Neutrophil (primary cell): Measurements from ENCODE around the gene ZSCAN22.
"Not testable (repeated sequence)": the region's sequence is repeated elsewhere in the genome, so short reads cannot be mapped to it uniquely, and the experiment has no call there.

Source experiments
- H3K27ac ChIP-seq: fragments of 200-600 bp; sonication (generic); 2 replicates; pipeline ENCODE4 v1.5.1; 2016; ENCODE audit warnings: mild to moderate bottlenecking, moderate library complexity
- H3K27me3 ChIP-seq: fragments of 200-600 bp; sonication (generic); 2 replicates; pipeline ENCODE4 v1.6.0; 2016; ENCODE audit warnings: mild to moderate bottlenecking
- H3K36me3 ChIP-seq: fragments of 200-600 bp; sonication (generic); 2 replicates; pipeline ENCODE4 v1.5.1; 2017
- H3K4me1 ChIP-seq, 2 experiments: fragments of 200-600 bp in 1 of 2; sonication (generic) in 1 of 2; 1 replicate in 1 of 2; 2 replicates in 1 of 2; pipeline versions ENCODE4 v1.5.1 to v1.6.1; 2013 to 2016; ENCODE audit warnings: low read depth in 1 of 2, low read length in 1 of 2, mild to moderate bottlenecking in 1 of 2, moderate library complexity in 1 of 2; ENCODE audit not compliant: control insufficient read depth in 1 of 2, insufficient read depth in 1 of 2
- H3K4me3 ChIP-seq, 2 experiments: fragments of 200-600 bp in 1 of 2; sonication (generic) in 1 of 2; 1 replicate in 1 of 2; 2 replicates in 1 of 2; pipeline ENCODE4 v1.5.1; 2013 to 2016; ENCODE audit warnings: low read depth in 1 of 2, low read length in 1 of 2, mild to moderate bottlenecking in 1 of 2, moderate library complexity in 1 of 2
- H3K9me3 ChIP-seq: fragments of 200-600 bp; sonication (generic); 2 replicates; pipeline ENCODE4 v1.5.1; 2016
- CTCF ChIP-seq: fragments of 200-600 bp; sonication (generic); IDR thresholded peaks from 2 replicates; pipeline ENCODE4 v1.5.1; 2016; ENCODE audit warnings: antibody characterized with exemption

ZSCAN22 gene

GRCh38 chr19:58338825-58339558 lies 12.2 kb downstream of the ZSCAN22 start:
- peaks cover 6% of the 10 kb centered on the region for H3K36me3 ChIP-seq

GRCh38 chr19:58345558-58345957 lies 18.8 kb downstream of the ZSCAN22 start:
- H3K36me3 ChIP-seq: no peaks in the 10 kb centered on the region
- H3K27me3 ChIP-seq: peaks cover 54% of the 10 kb centered on the region
- TF ChIP-seq CTCF: no peak
- H3K27ac ChIP-seq: no peak overlapping the region
- no peak overlapping the region for H3K4me3 ChIP-seq
- H3K9me3 ChIP-seq: no peaks in the 10 kb centered on the region
- peaks cover 10 to 16% of the 10 kb centered on the region in 2 experiments for H3K4me1 ChIP-seq

More at GRCh38 chr19:58338825-58339558, 12.2 kb downstream of the ZSCAN22 start:
- no peak overlapping the region for H3K27ac ChIP-seq
- H3K4me1 ChIP-seq: no peaks in the 10 kb centered on the region
- no peak for TF ChIP-seq CTCF
- no peaks in the 10 kb centered on the region for H3K27me3 ChIP-seq
- no peak overlapping the region for H3K4me3 ChIP-seq
- H3K9me3 ChIP-seq: no peaks in the 10 kb centered on the region

GRCh38 chr19:58346961-58347929 lies 20.5 kb downstream of the ZSCAN22 start:
- H3K36me3 ChIP-seq: no peaks in the 10 kb centered on the region
- H3K4me3 ChIP-seq: peak overlapping the region; percentile 29 to 65
- no peak for TF ChIP-seq CTCF
- no peaks in the 10 kb centered on the region for H3K9me3 ChIP-seq
- H3K27ac ChIP-seq: no peak overlapping the region
- peaks cover 10 to 16% of the 10 kb centered on the region in 2 experiments for H3K4me1 ChIP-seq
- H3K27me3 ChIP-seq: peaks cover 65% of the 10 kb centered on the region

- H3K36me3 ChIP-seq, H3K9me3 ChIP-seq, H3K27ac ChIP-seq: not testable (repeated sequence)
- Histone ChIP-seq H3K27me3 (peaks cover 65% of the 10 kb centered on the region), H3K4me1 (peaks cover 10 to 16% of the 10 kb centered on the region in 2 experiments), H3K4me3 (peak overlapping the region; percentile 29 to 65)
Measured at GRCh38 chr19:58348080-58348479, 21.3 kb downstream of the ZSCAN22 start.

GRCh38 chr19:58349590-58349989 lies 22.8 kb downstream of the ZSCAN22 start:
- H3K27me3 ChIP-seq: peaks cover 68% of the 10 kb centered on the region
- H3K9me3 ChIP-seq: no peaks in the 10 kb centered on the region
- H3K27ac ChIP-seq: no peak overlapping the region
- no peaks in the 10 kb centered on the region for H3K36me3 ChIP-seq
- no peak for TF ChIP-seq CTCF
- no peak overlapping the region for H3K4me3 ChIP-seq
- H3K4me1 ChIP-seq: peaks cover 10 to 16% of the 10 kb centered on the region in 2 experiments
